GM15510 (cell line): ENCODE results near the gene FFAR4.

ENCODE experiments used
- POLR2A ChIP-seq: IDR thresholded peaks from 3 replicates; pipeline ENCODE4 v1.6.1; 2011; ENCODE audit warnings: borderline replicate concordance; ENCODE audit not compliant: insufficient read length; ENCODE audit errors: extremely low read depth

FFAR4 gene

GRCh38 chr10:93589648-93590562, 23.4 kb downstream of the FFAR4 start:
- no peak for TF ChIP-seq POLR2A

- no peak for TF ChIP-seq POLR2A
Measured at GRCh38 chr10:93590638-93591037, 24.2 kb downstream of the FFAR4 start.

DNA sequence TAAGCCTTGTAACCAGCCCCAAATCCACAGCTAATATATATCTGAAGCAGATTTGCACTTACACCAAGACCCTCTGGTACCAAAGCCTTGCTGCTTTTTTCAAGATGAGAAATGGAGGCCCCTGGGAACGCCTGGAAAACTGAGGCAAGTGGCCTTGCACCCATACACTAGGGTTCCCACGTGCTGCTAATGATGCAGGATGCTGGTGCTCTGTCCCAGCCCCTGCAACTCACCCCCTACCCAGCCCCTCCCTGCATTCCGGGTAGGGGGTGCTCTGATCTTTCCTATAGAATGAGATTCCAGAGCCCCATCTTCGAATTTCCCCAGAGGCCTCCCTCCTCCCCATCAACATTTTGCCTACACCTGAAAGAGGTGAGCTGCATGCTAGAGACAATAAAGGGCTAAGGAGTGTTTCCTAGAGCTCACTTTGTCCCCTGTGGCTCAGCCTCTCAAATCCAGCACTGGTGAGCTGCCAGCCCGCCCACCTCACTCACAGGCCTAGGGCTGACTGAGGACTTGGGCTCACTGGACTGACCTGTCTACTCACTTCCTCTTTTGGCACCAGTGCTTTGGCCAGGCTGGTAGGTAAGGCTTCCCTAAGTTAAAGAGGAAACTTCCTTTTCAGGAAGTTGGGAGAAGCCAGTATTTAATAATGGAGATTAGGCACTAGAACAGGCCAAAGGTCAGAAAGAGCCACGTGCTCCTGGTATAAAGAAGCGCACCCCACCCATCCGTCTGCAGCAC, 24.8 kb downstream of the FFAR4 start:
- TF ChIP-seq POLR2A: no peak

- no peak for TF ChIP-seq POLR2A
Measured at GRCh38 chr10:93593254-93593653, 26.8 kb downstream of the FFAR4 start.

GRCh38 chr10:93593749-93594148, 27.3 kb downstream of the FFAR4 start:
- no peak for TF ChIP-seq POLR2A

GRCh38 chr10:93594518-93594917, 28.1 kb downstream of the FFAR4 start:
- no peak for TF ChIP-seq POLR2A

- no peak for TF ChIP-seq POLR2A
Measured at GRCh38 chr10:93595378-93596161, 29.1 kb downstream of the FFAR4 start.

GRCh38 chr10:93596539-93596938, 30.1 kb downstream of the FFAR4 start:
- TF ChIP-seq POLR2A: no peak

DNA sequence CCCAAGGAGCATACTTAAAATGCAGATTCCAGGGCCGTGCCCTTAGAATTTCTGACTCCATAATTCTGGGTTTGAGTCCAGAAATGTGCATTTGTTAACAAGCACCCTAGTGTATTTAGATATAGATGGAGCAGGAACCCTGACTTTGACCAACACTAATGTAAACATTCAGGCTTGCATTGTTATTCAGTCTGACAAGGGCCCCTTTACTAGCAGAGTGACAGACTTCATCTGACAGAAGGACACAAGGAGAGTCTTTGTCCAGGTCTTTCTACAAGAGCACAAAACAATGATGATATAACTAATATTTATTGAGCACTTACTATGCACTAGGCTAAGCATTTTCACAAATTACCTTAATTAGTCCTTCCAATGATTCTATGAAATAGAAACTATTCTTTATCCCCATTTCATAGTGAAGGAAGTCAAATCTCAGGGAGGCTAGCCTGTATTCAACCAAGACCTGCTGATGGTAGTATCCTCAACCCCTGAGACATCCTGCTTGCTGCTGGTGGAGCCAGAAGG, 30.7 kb downstream of the FFAR4 start:
- TF ChIP-seq POLR2A: no peak

DNA sequence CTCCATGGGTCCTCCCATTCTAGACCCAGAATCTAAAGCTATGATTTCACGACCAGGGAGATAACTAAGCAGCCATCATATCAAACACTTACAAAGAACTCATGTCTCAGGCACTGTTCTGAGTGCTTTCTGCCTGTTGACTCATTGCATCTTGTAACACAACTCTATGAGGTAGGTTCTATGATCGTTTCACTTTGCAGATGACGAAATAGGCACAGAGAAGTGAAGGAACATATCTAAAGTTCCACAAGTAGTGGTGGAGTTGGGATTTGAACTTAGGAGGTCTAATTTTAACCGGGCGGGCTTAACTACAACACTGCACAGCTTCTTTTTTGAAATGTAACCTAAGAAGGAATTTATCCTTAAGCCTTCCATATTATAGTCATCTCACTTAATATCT, 31.7 kb downstream of the FFAR4 start:
- TF ChIP-seq POLR2A: no peak

- TF ChIP-seq POLR2A: no peak
Measured at GRCh38 chr10:93599335-93599734, 32.9 kb downstream of the FFAR4 start.

GRCh38 chr10:93599778-93600177, 33.3 kb downstream of the FFAR4 start:
- TF ChIP-seq POLR2A: no peak

GRCh38 chr10:93600446-93601145, 34.1 kb downstream of the FFAR4 start:
- TF ChIP-seq POLR2A: no peak

GRCh38 chr10:93601146-93601773, 34.8 kb downstream of the FFAR4 start, which contains the start of gene RBP4:
TSS of gene RBP4 (minus strand) at chr10:93601235. CDS start at chr10:93601028, 207 bp downstream.
- no peak for TF ChIP-seq POLR2A
